Central memory CD4-positive, alpha-beta T cell (primary cell): Measurements from ENCODE around the gene CDC16.
A peak's percentile ranks its signal among the peaks of the same experiment; 100 is the strongest.

ENCODE experiments used
- DNase-seq: peaks from one replicate; pipeline ENCODE4 v3.0.0; 2022

Gene CDC16

GRCh38 chr13:114303700-114304327 is 69.1 kb downstream of the CDC16 start:
- no peak for DNase-seq

DNA sequence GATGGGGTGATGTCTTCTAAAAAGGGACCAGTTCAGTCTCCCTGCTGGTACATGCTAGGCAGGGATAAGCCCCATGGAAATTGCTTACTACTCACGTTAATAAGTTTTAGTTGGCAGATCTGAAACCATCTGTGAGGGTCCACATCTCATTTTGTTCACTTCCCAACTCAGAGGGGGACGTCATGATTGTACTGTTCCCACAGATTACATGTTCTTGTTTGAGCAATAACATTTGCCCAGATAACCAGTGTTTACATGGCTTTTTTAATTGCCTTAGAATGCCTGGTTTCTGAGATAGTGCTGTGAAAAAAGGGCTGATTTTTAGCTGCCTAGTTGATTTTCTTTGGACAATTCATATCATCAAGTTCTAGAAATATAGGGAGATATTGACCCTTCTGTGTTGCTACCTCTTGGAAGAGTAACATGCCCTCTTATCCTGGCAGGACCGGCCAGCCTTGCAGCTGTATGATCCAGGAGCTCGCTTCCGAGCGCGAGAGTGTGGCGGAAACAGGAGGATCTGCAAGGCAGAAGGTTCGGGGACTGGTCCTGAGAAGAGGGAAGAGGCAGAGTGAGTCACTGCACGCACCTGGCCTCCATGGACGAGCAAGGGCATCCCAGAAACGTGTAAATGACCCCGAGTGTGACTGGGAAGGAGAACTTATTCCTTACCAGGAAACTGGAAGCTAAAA is 69.8 kb downstream of the CDC16 start:
- DNase-seq, result no peak

- DNase-seq, result no peak
Observed at GRCh38 chr13:114309086-114309485, 74.4 kb downstream of the CDC16 start.

- DNase-seq, result no peak
Observed at GRCh38 chr13:114309806-114310410, 75.2 kb downstream of the CDC16 start.

- DNase-seq, result no peak
Observed at GRCh38 chr13:114310956-114311355, 76.3 kb downstream of the CDC16 start.

DNA sequence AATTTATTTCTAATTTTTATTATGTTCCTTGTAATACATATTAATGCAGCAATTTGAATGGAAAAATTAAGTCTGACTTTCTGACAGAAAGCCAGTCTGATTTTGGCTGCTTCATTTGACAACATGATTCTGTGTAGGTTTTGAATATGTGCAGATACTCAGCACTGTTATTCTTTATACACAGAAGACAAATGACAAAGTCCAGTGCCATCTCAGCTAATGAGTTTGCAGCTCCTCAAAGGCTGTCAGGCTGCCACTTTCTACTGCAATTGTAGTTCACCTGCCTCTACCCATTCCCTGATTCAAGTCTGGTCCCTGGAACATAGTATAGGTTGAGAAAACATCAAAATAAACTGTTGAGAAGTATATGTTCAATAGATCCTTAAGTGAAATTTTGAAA is 76.7 kb downstream of the CDC16 start:
- no peak for DNase-seq

DNA sequence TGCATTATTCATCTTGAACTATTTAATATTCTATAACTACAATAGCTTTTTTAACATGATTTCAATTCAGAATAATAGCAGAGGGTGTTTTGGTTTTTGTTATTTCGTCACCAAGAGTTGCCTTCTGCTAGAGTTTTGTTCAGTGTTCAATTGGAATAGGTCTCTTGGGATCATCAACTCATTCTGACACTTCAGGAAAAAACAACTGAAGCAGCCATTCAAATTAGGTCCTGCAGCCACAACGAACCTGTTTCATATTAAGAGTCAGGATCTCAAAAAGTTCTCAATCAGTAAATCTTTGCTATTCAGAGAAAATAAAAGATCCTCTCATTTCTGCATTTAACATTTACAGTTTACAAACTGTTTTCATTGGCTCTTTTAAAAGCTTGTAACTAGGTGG is 77.2 kb downstream of the CDC16 start:
- DNase-seq, result no peak

DNA sequence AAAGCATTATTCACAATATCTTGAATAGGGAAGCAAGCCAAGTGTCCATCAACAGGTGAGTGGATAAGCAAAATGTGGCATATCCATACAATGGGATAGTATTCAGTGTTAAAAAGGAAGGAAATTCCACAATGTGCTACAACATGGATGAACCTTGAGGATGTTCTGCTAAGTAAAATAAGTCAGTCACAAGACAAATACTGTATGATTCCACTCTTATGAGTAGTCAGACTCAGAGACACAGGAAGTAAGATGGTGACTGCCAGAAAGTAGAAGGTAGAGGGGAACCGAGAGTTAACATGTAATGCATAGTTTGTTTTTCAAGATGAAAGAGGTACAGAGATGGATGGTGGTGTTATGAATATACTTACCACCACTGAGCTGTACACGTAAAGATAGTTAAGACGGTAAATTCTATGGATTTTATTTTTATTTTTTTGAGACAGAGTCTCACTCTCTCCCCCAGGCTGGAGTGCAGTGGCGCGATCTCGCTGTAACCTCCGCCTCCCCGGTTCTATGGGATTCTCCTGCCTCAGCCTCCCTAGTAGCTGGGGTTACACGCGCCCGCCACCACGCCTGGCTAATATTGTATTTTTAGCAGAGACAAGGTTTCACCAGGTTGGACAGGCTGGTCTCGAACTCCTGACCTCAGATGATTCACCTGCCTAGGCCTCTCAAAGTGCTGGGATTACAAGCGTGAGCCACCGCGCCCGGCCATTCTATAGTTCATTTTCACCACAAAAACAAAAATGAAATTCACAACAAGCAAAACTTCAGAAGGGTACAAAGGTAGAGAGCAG is 78.6 kb downstream of the CDC16 start:
- DNase-seq, result peak; percentile 5

DNA sequence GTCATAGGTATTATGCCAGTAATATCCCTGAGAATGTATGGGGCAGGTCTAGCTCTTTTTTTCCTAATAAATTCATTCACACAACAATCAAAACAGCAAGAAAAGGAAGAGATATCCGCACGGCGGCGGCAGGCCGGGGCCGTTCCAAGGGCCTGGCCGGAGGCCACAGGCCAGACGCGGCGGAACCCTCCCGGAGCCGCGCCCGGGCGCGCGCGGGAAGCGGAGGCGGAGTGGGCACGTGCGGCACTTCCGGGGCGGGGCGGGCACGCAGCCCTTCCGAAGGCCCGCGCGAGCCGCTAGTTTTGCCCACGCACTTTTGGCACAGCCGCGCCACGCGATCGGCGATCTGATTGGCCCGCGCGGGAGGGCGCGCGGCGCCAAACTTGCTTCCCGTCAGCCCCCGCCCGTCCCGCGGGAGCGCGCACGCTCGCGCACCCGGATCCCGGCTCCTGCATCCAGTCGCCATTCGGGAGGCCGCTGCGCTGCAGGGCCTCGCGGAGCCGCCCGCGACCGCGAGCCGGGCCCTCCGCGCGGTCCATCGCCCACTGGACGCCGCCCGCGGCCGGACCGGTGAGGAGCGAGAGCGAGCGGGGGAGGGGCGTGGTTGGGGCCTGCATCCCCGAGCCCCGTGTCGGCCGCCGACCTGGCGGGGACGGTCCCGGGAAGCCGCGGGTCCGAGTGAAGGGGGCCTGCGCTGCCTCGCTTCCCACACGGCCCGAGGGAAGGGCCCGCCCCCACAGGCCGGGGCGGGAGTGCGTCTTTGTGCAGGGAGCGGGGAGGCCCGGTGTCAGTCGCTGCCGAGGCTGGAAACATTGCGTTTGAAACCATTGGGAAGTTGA is 79.6 kb downstream of the CDC16 start, which contains the start of gene CHAMP1:
Gene CHAMP1, plus strand, starts transcription at position 430 of the 839 bp plus-strand sequence. CDS start 9,340 bp downstream, outside the sequence.
- DNase-seq, result peak; percentile 89

DNA sequence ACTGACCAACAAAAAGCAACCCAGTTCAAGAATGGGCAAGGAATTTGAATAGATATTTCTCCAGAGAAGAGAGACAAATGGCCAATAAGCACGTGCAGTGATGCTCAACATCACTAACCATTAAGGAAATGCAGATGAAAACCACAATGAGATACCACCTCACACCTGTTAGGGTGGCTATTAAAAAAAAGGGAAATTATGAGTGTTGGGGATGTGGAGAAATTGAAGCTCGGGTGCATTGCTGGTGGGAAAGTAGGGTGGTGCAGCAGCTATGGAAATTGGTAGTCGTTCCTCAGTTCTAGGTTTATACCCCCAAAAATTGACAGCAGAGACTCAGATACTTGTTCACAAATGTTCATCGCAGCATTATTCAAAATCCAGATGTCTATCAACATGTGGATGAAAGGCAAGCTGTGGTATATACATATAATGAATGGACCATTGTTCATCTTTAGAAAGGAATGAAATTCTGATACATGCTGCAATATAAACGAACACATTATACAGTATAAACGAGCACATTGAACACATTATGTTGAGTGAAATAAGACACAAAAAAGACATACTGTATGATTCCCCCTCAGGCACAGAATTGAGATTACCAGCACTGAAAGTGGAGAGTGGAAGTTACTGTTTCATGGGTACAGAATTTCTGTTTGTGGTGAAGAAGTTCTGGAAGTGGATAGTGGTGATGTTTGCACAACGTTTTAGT is 80.5 kb downstream of the CDC16 start:
- peak; percentile 44 for DNase-seq

DNA sequence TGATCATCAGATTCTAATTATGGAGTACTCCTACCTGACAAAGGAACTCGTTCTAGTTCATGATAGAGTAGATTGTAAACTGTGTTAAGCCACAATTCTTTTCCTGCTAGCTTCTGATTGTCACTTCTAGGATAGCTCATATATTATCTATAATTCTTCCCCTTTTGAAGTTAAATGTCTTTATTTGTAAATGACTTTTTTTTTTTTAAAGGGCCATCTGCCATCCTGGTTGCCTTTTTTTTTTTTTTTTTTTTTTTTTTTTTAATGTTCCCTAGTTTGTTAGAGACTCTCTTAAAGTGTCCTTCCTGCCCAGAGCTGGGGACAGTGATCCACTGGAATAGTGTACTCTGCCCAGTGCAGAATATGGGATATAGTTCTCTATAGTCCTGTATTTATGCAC is 83.9 kb downstream of the CDC16 start:
- no peak for DNase-seq

DNA sequence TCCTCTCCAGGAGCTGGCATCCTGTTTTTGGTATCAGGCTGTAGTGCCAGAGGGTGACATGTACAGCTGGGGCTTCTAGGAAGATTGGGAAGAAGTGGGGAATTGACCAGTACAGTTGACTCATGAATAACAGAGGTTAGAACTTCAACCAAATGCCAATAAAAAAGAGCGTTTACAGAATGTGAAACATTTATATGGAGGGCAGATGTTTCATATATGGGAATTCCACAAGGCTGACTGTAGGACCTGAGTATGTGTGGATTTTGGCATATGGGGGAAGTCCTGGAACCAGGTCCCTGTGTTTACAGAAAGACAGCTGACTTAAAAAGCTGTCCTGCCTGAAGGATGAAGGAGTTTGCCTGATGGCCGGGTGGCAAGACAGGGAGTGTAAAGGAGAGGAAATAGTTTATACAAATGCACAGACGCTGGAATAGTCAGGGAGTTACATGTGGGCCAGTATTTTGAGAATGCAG is 84.8 kb downstream of the CDC16 start:
- DNase-seq, result no peak

- DNase-seq, result no peak
Observed at GRCh38 chr13:114320065-114320464, 85.4 kb downstream of the CDC16 start.

GRCh38 chr13:114321256-114321655 is 86.6 kb downstream of the CDC16 start:
- DNase-seq, result no peak
